HG02884 (cell line): ENCODE data around the gene TRDMT1.

Experiments used
- ATAC-seq: cut with Tn5 transposase; IDR thresholded peaks from one replicate; pipeline ENCODE4 v1.9.1; 2021; ENCODE audit warnings: mild to moderate bottlenecking, moderate library complexity; ENCODE audit not compliant: unreplicated experiment

TRDMT1 gene

GRCh38 chr10:17232276-17232960 is 30.9 kb upstream of the TRDMT1 start:
- peak; percentile 20 for ATAC-seq

GRCh38 chr10:17231788-17232187 is 30.3 kb upstream of the TRDMT1 start:
- no peak for ATAC-seq

- peak; percentile 47 for ATAC-seq
These were observed 28.7 kb upstream of the TRDMT1 start for GRCh38 chr10:17229967-17230682.

- ATAC-seq: peak; percentile 0
These were observed 28.2 kb upstream of the TRDMT1 start for GRCh38 chr10:17229717-17229966.

- ATAC-seq: no peak
These were observed 27.7 kb upstream of the TRDMT1 start for GRCh38 chr10:17229016-17229716.

GRCh38 chr10:17228091-17229015 is 26.9 kb upstream of the TRDMT1 start, which contains the start of gene VIM:
Gene VIM, plus strand, starts transcription at chr10:17228241. Its CDS starts 1,182 bp downstream, at chr10:17229423.
- peak; percentile 28 for ATAC-seq

- ATAC-seq: peak; percentile 34
These were observed 26.1 kb upstream of the TRDMT1 start for GRCh38 chr10:17227367-17228090.

GRCh38 chr10:17226891-17227303 is 25.4 kb upstream of the TRDMT1 start:
- no peak for ATAC-seq

GRCh38 chr10:17225808-17226207 is 24.3 kb upstream of the TRDMT1 start:
- ATAC-seq: no peak

- ATAC-seq: no peak
These were observed 20.9 kb upstream of the TRDMT1 start for GRCh38 chr10:17222329-17222728.

- no peak for ATAC-seq
These were observed 19.2 kb upstream of the TRDMT1 start for GRCh38 chr10:17220652-17221100.

- no peak for ATAC-seq
These were observed 17.6 kb upstream of the TRDMT1 start for GRCh38 chr10:17219024-17219423.

- ATAC-seq: no peak
These were observed 16.3 kb upstream of the TRDMT1 start for GRCh38 chr10:17217631-17218232.

- ATAC-seq: no peak
These were observed 15.5 kb upstream of the TRDMT1 start for GRCh38 chr10:17216901-17217395.

GRCh38 chr10:17216217-17216900 is 14.9 kb upstream of the TRDMT1 start:
- peak; percentile 100 for ATAC-seq

- ATAC-seq: no peak
These were observed 14.3 kb upstream of the TRDMT1 start for GRCh38 chr10:17215782-17216122.

- no peak for ATAC-seq
These were observed 13.7 kb upstream of the TRDMT1 start for GRCh38 chr10:17214971-17215781.

- no peak for ATAC-seq
These were observed 13.1 kb upstream of the TRDMT1 start for GRCh38 chr10:17214526-17214925.
